ENCODE data around the gene FOXRED2. TPM values are rescaled to one million over a fixed set of nuclear protein-coding genes. Genes with fewer than 3 reads are reported as not detected.

The FOXRED2 gene
- total RNA-seq, 1 experiment from 2014 or later = 60.4 TPM

DNA sequence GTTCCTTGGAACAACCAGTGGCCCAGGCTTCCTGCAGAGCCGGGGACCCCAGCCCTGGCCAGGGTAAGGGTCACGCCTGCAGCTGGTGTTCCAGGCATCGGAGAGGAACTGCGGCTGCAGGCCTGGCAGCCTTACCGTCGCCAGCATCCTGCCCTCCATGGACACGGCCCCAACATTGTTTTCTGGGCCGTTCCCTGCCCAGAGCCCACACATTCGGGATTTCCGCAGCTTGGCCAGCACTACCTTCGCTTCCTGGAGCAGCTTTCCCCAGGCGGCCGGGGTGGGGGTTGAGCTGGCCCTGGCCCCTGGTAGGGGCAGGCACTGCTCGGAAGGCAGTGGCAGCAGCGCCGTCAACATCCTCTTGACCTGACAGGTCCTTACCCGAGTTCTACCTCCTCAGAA, 43.1 kb downstream of the FOXRED2 start:
- H3K4me1 ChIP-seq (ENCODE audit: insufficient read depth, low read length, poor library complexity, severe bottlenecking) = peaks cover 19% of the 10 kb centered on the region
- BruUV-seq (replicated peaks) = no TSS peak
- CTCF ChIA-PET = interaction anchor here (0.6 kb wide), 1 partner anchor 148 kb away, joined by 4 read pairs; no protein-coding TSS in a partner anchor
- no peak overlapping the region for H3K4me3 ChIP-seq (ENCODE audit: low read depth, low read length, poor library complexity, severe bottlenecking)
- H3K27ac ChIP-seq (ENCODE audit: low read depth, low read length, poor library complexity, severe bottlenecking) = no peak overlapping the region
- H3K27me3 ChIP-seq (replicated peaks; ENCODE audit: insufficient read depth, low read depth, low read length, poor library complexity) = no peaks in the 10 kb centered on the region
- POLR2A ChIA-PET (ENCODE audit: low non-redundant PET) = no interaction called here
- intact Hi-C loops (cut with micrococcal nuclease; ENCODE audit: unreplicated experiment) = no loop called here
- DNase-seq (ENCODE audit: low spot score) = no peak
- TF ChIP-seq EZH2 (IDR thresholded peaks at IDR 0.05; ENCODE audit: borderline replicate concordance, low read depth, low read length, poor library complexity, severe bottlenecking) = no peak
- TF ChIP-seq, protein P1, sequence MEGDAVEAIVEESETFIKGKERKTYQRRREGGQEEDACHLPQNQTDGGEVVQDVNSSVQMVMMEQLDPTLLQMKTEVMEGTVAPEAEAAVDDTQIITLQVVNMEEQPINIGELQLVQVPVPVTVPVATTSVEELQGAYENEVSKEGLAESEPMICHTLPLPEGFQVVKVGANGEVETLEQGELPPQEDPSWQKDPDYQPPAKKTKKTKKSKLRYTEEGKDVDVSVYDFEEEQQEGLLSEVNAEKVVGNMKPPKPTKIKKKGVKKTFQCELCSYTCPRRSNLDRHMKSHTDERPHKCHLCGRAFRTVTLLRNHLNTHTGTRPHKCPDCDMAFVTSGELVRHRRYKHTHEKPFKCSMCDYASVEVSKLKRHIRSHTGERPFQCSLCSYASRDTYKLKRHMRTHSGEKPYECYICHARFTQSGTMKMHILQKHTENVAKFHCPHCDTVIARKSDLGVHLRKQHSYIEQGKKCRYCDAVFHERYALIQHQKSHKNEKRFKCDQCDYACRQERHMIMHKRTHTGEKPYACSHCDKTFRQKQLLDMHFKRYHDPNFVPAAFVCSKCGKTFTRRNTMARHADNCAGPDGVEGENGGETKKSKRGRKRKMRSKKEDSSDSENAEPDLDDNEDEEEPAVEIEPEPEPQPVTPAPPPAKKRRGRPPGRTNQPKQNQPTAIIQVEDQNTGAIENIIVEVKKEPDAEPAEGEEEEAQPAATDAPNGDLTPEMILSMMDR (conservative IDR thresholded peaks at IDR 0.05; ENCODE audit: low read depth, low read length) = no peak
- H3K9me3 ChIP-seq (ENCODE audit: low read depth, low read length, poor library complexity, severe bottlenecking) = no peaks in the 10 kb centered on the region
- H3K36me3 ChIP-seq (ENCODE audit: insufficient read depth, low read length, poor library complexity, severe bottlenecking) = no peaks in the 10 kb centered on the region

DNA sequence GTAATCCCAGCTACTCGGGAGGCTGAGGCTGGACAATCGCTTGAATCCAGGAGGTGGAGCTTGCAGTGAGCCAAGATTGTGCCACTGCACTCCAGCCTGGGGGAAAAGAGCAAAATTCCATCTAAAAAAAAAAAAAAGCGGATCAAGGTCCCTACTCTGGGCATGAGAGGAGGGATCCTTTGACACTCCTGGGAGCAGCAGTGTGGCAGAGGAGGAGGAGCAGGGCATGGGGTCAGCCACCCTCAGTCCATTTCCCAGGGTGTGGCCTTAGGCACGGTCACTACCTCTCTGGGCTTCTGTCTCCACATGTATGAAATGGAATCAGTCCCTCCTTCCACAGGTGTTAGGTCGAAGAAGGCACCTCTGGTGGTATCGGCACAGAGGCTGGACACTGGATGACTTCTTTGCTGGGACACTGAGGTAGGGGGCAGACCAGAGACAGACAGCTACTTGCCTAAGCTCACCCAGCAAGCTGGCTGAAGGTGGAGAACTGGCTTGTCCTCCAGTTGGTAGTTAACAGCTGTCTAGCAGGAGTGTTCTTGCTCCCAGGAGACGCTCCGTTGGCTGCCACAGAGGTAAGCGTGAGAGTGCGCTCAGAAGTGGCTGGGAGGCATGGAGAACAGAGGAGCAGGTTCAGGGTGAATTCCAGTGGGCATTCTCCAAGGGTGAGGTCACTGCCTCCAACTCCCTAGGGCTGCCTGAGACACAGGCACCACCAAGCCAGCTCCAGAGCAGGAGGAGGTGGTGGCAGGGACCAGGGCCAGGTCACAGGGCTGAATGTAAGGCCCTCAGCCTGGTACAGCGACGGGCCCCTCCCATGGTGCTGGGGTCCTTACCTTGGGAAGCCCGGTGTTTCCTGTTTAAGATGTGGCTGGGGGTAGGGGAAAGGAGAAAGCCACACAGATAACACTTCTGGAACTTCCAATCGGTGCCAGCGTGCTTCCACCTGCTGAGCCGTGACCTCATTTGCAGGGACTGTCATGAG, 44.9 kb downstream of the FOXRED2 start:
- no peak for DNase-seq (ENCODE audit: low spot score)
- no peak for TF ChIP-seq EZH2 (IDR thresholded peaks at IDR 0.05; ENCODE audit: borderline replicate concordance, low read depth, low read length, poor library complexity, severe bottlenecking)
- TF ChIP-seq, protein P1 (conservative IDR thresholded peaks at IDR 0.05; ENCODE audit: low read depth, low read length) = no peak
- Histone ChIP-seq H3K4me3 (ENCODE audit: low read depth, low read length, poor library complexity, severe bottlenecking) (no peak overlapping the region), H3K36me3 (ENCODE audit: insufficient read depth, low read length, poor library complexity, severe bottlenecking) (no peaks in the 10 kb centered on the region), H3K27me3 (replicated peaks; ENCODE audit: insufficient read depth, low read depth, low read length, poor library complexity) (no peaks in the 10 kb centered on the region), H3K9me3 (ENCODE audit: low read depth, low read length, poor library complexity, severe bottlenecking) (no peaks in the 10 kb centered on the region), H3K4me1 (ENCODE audit: insufficient read depth, low read length, poor library complexity, severe bottlenecking) (peaks cover 6% of the 10 kb centered on the region), H3K27ac (ENCODE audit: low read depth, low read length, poor library complexity, severe bottlenecking) (no peak overlapping the region)
- no TSS peak for BruUV-seq (replicated peaks)
- POLR2A ChIA-PET (ENCODE audit: low non-redundant PET) = no interaction called here
- CTCF ChIA-PET = interaction anchor here (0.6 kb wide), 1 partner anchor 160 kb away, joined by 3 read pairs; no protein-coding TSS in a partner anchor
- intact Hi-C loops (cut with micrococcal nuclease; ENCODE audit: unreplicated experiment) = no loop called here

DNA sequence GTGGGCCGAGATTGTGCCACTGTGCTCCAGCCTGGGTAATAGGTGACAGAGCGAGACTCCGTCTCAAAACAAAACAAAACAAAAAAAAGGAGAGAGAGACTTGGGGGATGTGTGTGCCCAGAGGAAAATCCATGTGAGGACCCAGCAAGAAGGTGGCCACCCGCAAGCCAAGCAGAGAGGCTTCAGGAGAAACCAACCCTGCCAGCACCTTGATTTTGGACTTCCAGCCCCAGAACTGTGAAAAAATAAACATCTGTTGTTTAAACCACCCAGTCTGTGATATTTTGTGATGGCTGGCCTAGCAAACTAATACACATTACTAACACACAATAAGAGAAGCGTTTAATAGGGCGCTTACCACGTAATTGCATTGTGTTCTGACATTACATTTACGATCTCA, 46.6 kb downstream of the FOXRED2 start:
- POLR2A ChIA-PET (ENCODE audit: low non-redundant PET) = no interaction called here

More for the DNA sequence above, 46.6 kb downstream of the FOXRED2 start:
- intact Hi-C loops (cut with micrococcal nuclease; ENCODE audit: unreplicated experiment) = no loop called here
- H3K4me3 ChIP-seq (ENCODE audit: low read depth, low read length, poor library complexity, severe bottlenecking) = no peak overlapping the region
- DNase-seq (ENCODE audit: low spot score) = no peak
- CTCF ChIA-PET = no interaction called here
- TF ChIP-seq EZH2 (IDR thresholded peaks at IDR 0.05; ENCODE audit: borderline replicate concordance, low read depth, low read length, poor library complexity, severe bottlenecking) = no peak
- TF ChIP-seq, protein P1 (conservative IDR thresholded peaks at IDR 0.05; ENCODE audit: low read depth, low read length) = no peak
- peaks cover 8% of the 10 kb centered on the region for H3K4me1 ChIP-seq (ENCODE audit: insufficient read depth, low read length, poor library complexity, severe bottlenecking)
- BruUV-seq (replicated peaks) = no TSS peak
- no peaks in the 10 kb centered on the region for H3K9me3 ChIP-seq (ENCODE audit: low read depth, low read length, poor library complexity, severe bottlenecking)
- no peak overlapping the region for H3K27ac ChIP-seq (ENCODE audit: low read depth, low read length, poor library complexity, severe bottlenecking)
- no peaks in the 10 kb centered on the region for H3K36me3 ChIP-seq (ENCODE audit: insufficient read depth, low read length, poor library complexity, severe bottlenecking)
- H3K27me3 ChIP-seq (replicated peaks; ENCODE audit: insufficient read depth, low read depth, low read length, poor library complexity) = no peaks in the 10 kb centered on the region
